Measurements from ENCODE around the gene ARHGAP10.
"Not testable (repeated sequence)": the region's sequence is repeated elsewhere in the genome, so short reads cannot be mapped to it uniquely, and the experiment has no call there.

ARHGAP10 gene

GRCh38 chr4:147964266-147964880, 232.5 kb downstream of the ARHGAP10 start:
- DNase-seq, result no peak

- DNase-seq, result no peak
Measured at GRCh38 chr4:147965056-147965455, 233.2 kb downstream of the ARHGAP10 start.

GRCh38 chr4:147965873-147966272, 234.0 kb downstream of the ARHGAP10 start:
- no peak for DNase-seq

GRCh38 chr4:147968641-147969040, 236.8 kb downstream of the ARHGAP10 start:
- no peak for DNase-seq

GRCh38 chr4:147969573-147970385, 237.9 kb downstream of the ARHGAP10 start:
- no peak for DNase-seq

GRCh38 chr4:147971116-147971515, 239.2 kb downstream of the ARHGAP10 start:
- DNase-seq, result no peak

- no peak for DNase-seq
Measured at GRCh38 chr4:147975325-147975724, 243.4 kb downstream of the ARHGAP10 start.

- no peak for DNase-seq
Measured at GRCh38 chr4:147975933-147976928, 244.3 kb downstream of the ARHGAP10 start.

GRCh38 chr4:147980586-147980985, 248.7 kb downstream of the ARHGAP10 start:
- no peak for DNase-seq

GRCh38 chr4:147981305-147981704, 249.4 kb downstream of the ARHGAP10 start:
- DNase-seq, result no peak

- DNase-seq, result peak; percentile 6
Measured at GRCh38 chr4:147984065-147984777, 252.3 kb downstream of the ARHGAP10 start.

GRCh38 chr4:147984778-147985138, 252.9 kb downstream of the ARHGAP10 start:
- no peak for DNase-seq

- no peak for DNase-seq
Measured at GRCh38 chr4:147985376-147985775, 253.5 kb downstream of the ARHGAP10 start.

- DNase-seq, result no peak
Measured at GRCh38 chr4:147987252-147987651, 255.4 kb downstream of the ARHGAP10 start.

GRCh38 chr4:147991543-147992283, 259.8 kb downstream of the ARHGAP10 start:
- DNase-seq, result no peak

- DNase-seq, result no peak
Measured at GRCh38 chr4:147994076-147994475, 262.2 kb downstream of the ARHGAP10 start.

- DNase-seq, result no peak
Measured at GRCh38 chr4:147994491-147995385, 262.9 kb downstream of the ARHGAP10 start.

GRCh38 chr4:147996859-147997258, 265.0 kb downstream of the ARHGAP10 start:
- no peak for DNase-seq

- DNase-seq, result not testable (repeated sequence)
Measured at GRCh38 chr4:148000038-148000437, 268.1 kb downstream of the ARHGAP10 start.

- no peak for DNase-seq
Measured at GRCh38 chr4:148004228-148004857, 272.5 kb downstream of the ARHGAP10 start.
